HepG2 (cell line): ENCODE results near the gene COLQ. TPM values are rescaled to one million over a fixed set of nuclear protein-coding genes. Genes with fewer than 3 reads are reported as not detected.

Experiments used
- BATF2 ChIP-seq: sonication (generic); formaldehyde crosslinking; IDR thresholded peaks from 2 replicates; pipeline ENCODE4 v1.8.0; 2022; ENCODE audit warnings: mild to moderate bottlenecking, missing genetic modification reagents, moderate library complexity
- EZH2 ChIP-seq: conservative IDR thresholded peaks from 2 replicates; pipeline ENCODE4 v1.6.1; 2012; ENCODE audit warnings: mild to moderate bottlenecking, low read depth, low read length, moderate library complexity
- HBP1 ChIP-seq: IDR thresholded peaks from 2 replicates; pipeline ENCODE4 v1.6.1; 2016; ENCODE audit warnings: low read depth, control low read depth
- HIC2 ChIP-seq: sonication (generic); formaldehyde crosslinking; IDR thresholded peaks from 2 replicates; pipeline ENCODE4 v1.9.0; 2022; ENCODE audit warnings: low read depth, missing genetic modification reagents
- HNRNPH1 ChIP-seq: fragments of 200-400 bp; formaldehyde crosslinking; optimal IDR thresholded peaks from 2 replicates; pipeline ENCODE3; 2017; ENCODE audit warnings: mild to moderate bottlenecking, low read depth, low read length
- HOXA5 ChIP-seq: sonication (generic); formaldehyde crosslinking; IDR thresholded peaks from 2 replicates; pipeline ENCODE4 v1.4.0; 2020; ENCODE audit warnings: missing genetic modification reagents
- MTF1 ChIP-seq: sonication (generic); formaldehyde crosslinking; IDR thresholded peaks from 2 replicates; pipeline ENCODE4 v1.5.0; 2020; ENCODE audit warnings: missing genetic modification reagents
- PHF21A ChIP-seq: sonication (generic); formaldehyde crosslinking; IDR thresholded peaks from 2 replicates; pipeline ENCODE4 v1.5.0; 2020; ENCODE audit warnings: mild to moderate bottlenecking, missing genetic modification reagents
- POLR2A ChIP-seq, 2 experiments: IDR thresholded peaks; 2 replicates each; pipeline ENCODE4 v1.6.1; 2011; ENCODE audit warnings: low read depth in 2 of 2, low read length in 2 of 2, mild to moderate bottlenecking in 1 of 2, moderate library complexity in 1 of 2; ENCODE audit not compliant: insufficient read depth in 1 of 2
- RARA ChIP-seq: IDR thresholded peaks from 2 replicates; pipeline ENCODE4 v1.6.1; 2016; ENCODE audit warnings: missing genetic modification reagents, missing compliant biosample characterization
- REL ChIP-seq: sonication (generic); formaldehyde crosslinking; conservative IDR thresholded peaks from 2 replicates; pipeline ENCODE4 v1.8.0; 2022; ENCODE audit warnings: mild to moderate bottlenecking, missing genetic modification reagents, moderate library complexity
- SATB2 ChIP-seq: sonication (generic); formaldehyde crosslinking; IDR thresholded peaks from 2 replicates; pipeline ENCODE4 v1.5.0; 2020; ENCODE audit warnings: missing genetic modification reagents
- SETDB1 ChIP-seq: sonication (generic); formaldehyde crosslinking; IDR thresholded peaks from 2 replicates; pipeline ENCODE4 v1.5.1; 2020; ENCODE audit warnings: missing genetic modification reagents, mild to moderate bottlenecking, borderline replicate concordance
- SMC3 ChIP-seq: IDR thresholded peaks from 2 replicates; pipeline ENCODE4 v1.6.1; 2011; ENCODE audit warnings: low read length, improper control_type of control experiment
- SMYD3 ChIP-seq: sonication (generic); formaldehyde crosslinking; IDR thresholded peaks from 2 replicates; pipeline ENCODE4 v1.8.1; 2023; ENCODE audit warnings: mild to moderate bottlenecking, missing genetic modification reagents
- SRSF4 ChIP-seq: fragments of 200-400 bp; formaldehyde crosslinking; IDR thresholded peaks from one replicate; pipeline ENCODE4 v1.6.1; 2018; ENCODE audit warnings: mild to moderate bottlenecking, low read depth, low read length, moderate library complexity; ENCODE audit not compliant: poor library complexity, severe bottlenecking
- TBX3 ChIP-seq: fragments of 450-650 bp; IDR thresholded peaks from 2 replicates; pipeline ENCODE4 v1.6.1; 2017; ENCODE audit warnings: antibody characterized with exemption, mild to moderate bottlenecking, inconsistent platforms, borderline replicate concordance
- ZBTB43 ChIP-seq: sonication (generic); formaldehyde crosslinking; conservative IDR thresholded peaks from 2 replicates; pipeline ENCODE4 v1.4.0; 2020; ENCODE audit warnings: missing genetic modification reagents
- ZNF317 ChIP-seq: sonication (generic); formaldehyde crosslinking; IDR thresholded peaks from 2 replicates; pipeline ENCODE4 v1.5.0; 2020; ENCODE audit warnings: mild to moderate bottlenecking, missing genetic modification reagents
- ZNF512B ChIP-seq: sonication (generic); formaldehyde crosslinking; IDR thresholded peaks from 2 replicates; pipeline ENCODE4 v1.5.1; 2020; ENCODE audit warnings: missing genetic modification reagents, mild to moderate bottlenecking, borderline replicate concordance
- ZNF558 ChIP-seq: sonication (generic); formaldehyde crosslinking; IDR thresholded peaks from 2 replicates; pipeline ENCODE4 v1.9.0; 2022; ENCODE audit warnings: mild to moderate bottlenecking, missing genetic modification reagents, borderline replicate concordance
- ZNF598 ChIP-seq: sonication (generic); formaldehyde crosslinking; IDR thresholded peaks from 2 replicates; pipeline ENCODE4 v1.5.1; 2020; ENCODE audit warnings: mild to moderate bottlenecking, missing genetic modification reagents, borderline replicate concordance
- ZSCAN9 ChIP-seq: IDR thresholded peaks from 2 replicates; pipeline ENCODE4 v1.6.1; 2016; ENCODE audit warnings: borderline replicate concordance
- polyA plus RNA-seq, 8 experiments: library from polyadenylated mRNA; depleted of rRNA in 3 of 8; stranded (reverse) in 7 of 8; unstranded in 1 of 8; fragments of >200 nt; fragmentation: Illumina TruSeq in 4 of 8; extraction: Trizol in 4 of 8; gene quantifications; 2 replicates each; pipeline versions ENCODE4 v1.2.1 to v1.2.3, GENCODE V29; 2011 to 2016; ENCODE audit warnings: low read depth in 4 of 8, missing spikeins in 1 of 8, mixed read lengths in 1 of 8; ENCODE audit not compliant: insufficient read depth in 1 of 8
- total RNA-seq, 5 experiments: library from RNA; depleted of rRNA; stranded (reverse); fragments of >200 nt; fragmentation: Illumina TruSeq; extraction: Trizol; gene quantifications; 2 replicates each; pipeline ENCODE4 v1.2.3, GENCODE V29; 2016; ENCODE audit warnings: low read depth in 1 of 5

Gene COLQ
- total and polyA plus RNA-seq, 2 of the 13 experiments (the other 11 are each of a cell fraction or from before 2014, with no cell fraction given) = 0.31 to 0.46 TPM

GRCh38 chr3:15427182-15427880, 94.2 kb downstream of the COLQ start, which contains the start of the genes EAF1 and METTL6 (continued):
- TF ChIP-seq HIC2 (no peak), HNRNPH1 (no peak), PHF21A (CRISPR knock-in tag) (peak; percentile 64; the same call in 1 of the 2 replicates), ZBTB43 (no peak), ZNF317 (no peak), SATB2 (CRISPR knock-in tag) (no peak), SMYD3 (CRISPR knock-in tag) (no peak), SRSF4 (no peak), POLR2A (IDR thresholded peaks at IDR 0.05; ENCODE audit: insufficient read depth in 1 of 2, low read depth in 2 of 2, low read length in 2 of 2) (peak; percentile 68 to 74), ZNF558 (no peak), HBP1 (CRISPR knock-in tag) (peak; percentile 65; the same call in 1 of the 2 replicates), REL (CRISPR knock-in tag) (no peak), SMC3 (no peak), HOXA5 (CRISPR knock-in tag) (0 out of 2 replicates have a peak, but pooled peaks have one; percentile 61), RARA (CRISPR knock-in tag) (no peak), EZH2 (no peak), ZSCAN9 (no peak), BATF2 (CRISPR knock-in tag) (no peak), TBX3 (no peak), ZNF512B (CRISPR knock-in tag) (no peak), SETDB1 (CRISPR knock-in tag) (no peak), ZNF598 (no peak; the same call in 1 of the 2 replicates), MTF1 (no peak)
